GM21390 (cell line): Measurements from ENCODE around the gene EMILIN2.
A peak's percentile ranks its signal among the peaks of the same experiment; 100 is the strongest.
"Not testable (repeated sequence)": the region's sequence is repeated elsewhere in the genome, so short reads cannot be mapped to it uniquely, and the experiment has no call there.

Experiments
- ATAC-seq: cut with Tn5 transposase; IDR thresholded peaks from one replicate; pipeline ENCODE4 v1.9.1; 2021; ENCODE audit not compliant: unreplicated experiment

EMILIN2 gene

GRCh38 chr18:2843146-2843545 is 3.7 kb upstream of the EMILIN2 start:
- ATAC-seq: no peak

GRCh38 chr18:2845172-2845571 is 1.6 kb upstream of the EMILIN2 start:
- ATAC-seq: no peak

GRCh38 chr18:2847317-2848246 is 776 bp downstream of the EMILIN2 start:
- ATAC-seq: peak; percentile 42

DNA sequence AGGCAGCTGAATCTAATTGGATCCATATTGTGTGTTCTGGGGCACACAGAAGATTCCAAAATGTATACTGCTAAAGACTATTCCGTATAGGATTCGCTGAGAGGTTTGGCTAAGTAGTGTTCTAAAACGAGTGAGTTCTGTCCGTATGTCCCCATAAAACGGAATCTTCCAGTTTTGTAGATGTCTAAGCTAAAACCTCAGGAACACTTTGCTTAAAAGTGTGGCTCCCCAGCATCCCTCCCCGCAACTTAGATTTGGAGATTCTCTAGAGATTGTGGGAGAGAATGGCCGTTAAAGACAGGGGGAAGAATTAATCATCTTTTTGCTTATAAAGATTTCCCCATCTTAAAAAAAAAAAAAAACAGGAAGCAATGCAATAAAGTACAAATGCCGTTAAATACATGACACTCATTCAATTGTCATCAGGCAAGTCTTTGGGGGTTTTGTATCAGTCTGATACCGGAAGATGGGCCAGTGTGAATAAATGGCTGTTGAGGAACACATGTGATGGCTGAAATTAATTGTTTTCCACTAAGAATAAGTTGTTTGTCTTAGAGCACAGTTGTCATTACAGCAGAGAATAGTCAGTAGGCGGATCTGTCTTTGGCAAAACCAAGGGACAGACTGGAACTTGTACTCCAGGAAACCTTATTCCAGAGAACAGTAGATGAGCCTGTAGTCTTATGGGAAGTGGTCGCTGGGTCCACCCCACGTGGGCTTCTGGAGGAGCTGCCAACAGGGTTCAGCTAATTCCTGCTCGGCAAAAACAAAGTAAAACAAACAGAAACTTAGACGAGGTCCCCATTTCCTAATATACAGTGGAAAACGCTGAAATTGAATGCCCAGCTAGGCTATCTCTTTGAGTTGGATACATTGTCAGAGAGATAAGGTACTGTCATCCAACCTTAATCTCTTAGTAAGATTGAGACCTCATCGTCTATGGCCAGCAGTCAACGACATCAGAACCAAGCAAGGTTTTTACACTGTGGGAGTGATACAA is 1.7 kb downstream of the EMILIN2 start:
- no peak for ATAC-seq

DNA sequence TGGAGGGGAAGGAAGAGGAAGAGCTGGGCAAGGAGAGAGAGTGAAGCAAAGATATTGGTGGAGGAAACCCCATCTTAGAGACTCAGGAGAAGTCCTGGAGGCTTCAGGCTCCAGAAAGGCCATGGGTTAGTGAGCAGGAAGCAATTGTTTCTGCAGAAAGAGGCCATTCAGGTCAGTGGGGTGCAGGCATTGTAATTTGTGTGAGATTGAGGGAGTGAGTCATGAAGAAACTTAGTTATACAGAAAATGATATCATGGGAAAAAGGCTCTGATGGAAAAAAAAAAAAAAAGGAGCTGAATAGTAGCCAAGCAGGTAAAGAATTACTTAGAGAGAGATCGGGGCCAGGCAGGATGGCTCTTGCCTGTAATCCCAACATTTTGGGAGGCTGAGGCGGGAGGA is 4.0 kb downstream of the EMILIN2 start:
- ATAC-seq: no peak

DNA sequence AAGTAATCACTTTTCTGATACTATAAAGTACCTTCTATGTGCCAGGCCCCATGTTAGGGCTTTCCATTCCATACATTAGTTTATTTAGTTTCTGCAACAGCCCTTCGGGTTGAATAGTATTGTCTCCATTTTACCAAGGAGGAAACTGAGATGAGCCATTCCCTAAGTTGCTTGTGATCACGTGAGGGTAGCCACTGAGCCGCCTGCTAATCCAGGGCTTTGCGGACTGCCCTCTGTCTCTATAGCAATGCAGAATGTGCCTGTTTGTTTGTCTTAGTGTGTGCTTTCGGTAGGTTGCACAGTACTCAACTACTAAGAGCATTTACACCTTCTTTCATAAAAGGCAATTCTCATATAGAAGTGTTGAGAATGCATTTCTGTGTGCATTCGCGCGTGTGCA is 5.0 kb downstream of the EMILIN2 start:
- no peak for ATAC-seq

DNA sequence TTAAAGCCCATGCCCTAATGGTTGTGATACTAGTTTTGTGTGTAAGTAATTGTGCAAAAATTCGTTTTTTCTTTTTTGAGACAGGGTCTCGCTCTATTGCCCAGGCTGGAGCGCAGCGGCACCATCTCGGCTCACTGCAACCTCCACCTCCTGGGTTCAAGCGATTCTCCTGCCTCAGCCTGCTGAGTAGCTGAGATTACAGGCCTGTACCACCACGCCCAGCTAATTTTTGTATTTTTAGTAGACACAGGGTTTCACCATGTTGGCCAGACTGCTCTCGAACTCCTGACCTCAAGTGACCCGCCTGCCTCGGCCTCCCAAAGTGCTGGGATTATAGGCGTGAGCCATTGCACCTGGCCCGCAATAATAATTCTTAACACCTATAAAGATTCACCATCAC is 5.7 kb downstream of the EMILIN2 start:
- not testable (repeated sequence) for ATAC-seq

DNA sequence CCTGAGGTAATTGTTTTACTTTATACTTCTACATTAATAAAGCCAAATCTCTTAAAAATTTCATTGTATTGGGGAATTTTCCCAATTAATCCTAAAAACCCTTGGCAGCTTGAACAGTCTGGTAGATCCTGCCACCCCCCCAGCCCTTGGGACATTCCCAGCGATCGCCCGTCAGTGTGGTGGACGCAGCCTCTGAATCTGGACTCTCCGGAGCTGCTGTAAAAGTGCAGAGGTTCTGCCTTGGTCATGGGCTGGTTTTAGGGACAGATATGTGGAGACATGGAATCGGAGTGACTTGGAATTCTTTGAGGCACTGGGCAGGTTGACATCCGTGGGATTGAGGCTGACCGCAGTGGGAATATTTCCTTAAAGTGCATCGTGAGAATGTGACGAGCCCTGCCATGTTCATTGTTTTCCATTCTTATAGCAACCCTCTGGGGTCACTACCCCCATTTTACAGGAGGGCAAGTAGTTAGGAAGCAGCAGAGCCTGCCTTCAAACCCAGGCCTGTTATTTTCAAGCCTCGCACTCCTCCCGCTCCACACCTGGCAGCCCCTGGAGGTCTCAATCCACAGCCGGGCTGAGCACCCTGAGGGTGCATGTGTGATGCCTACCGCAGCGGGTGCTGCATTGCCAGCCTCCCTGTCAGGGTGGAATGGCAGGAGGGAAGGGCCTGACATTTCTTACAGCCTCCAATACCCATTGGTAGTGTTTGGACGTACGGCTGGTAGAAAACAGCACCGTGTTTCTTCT is 6.5 kb downstream of the EMILIN2 start:
- no peak for ATAC-seq

- no peak for ATAC-seq
Measured at GRCh38 chr18:2853926-2854664, 7.3 kb downstream of the EMILIN2 start.

DNA sequence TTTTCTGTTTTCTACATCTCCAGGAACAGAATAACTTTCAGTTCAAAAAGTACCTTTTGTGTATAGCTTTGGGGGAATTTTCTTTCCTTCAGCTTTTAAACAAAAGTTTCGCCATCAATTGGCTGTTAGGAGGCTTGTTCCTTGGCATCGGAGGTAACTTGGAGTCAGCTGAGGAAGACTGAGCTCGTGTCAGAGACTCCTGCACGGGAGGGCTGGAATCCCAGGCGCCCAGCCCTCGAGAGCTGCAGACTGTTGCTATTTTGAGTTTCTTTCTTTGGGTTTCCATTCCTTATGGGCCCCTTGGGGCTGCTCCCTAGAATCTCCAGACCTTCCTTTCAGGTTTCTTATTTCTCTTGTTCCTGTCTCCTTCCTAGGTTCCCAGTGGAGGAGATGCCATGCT is 8.1 kb downstream of the EMILIN2 start:
- ATAC-seq: no peak

GRCh38 chr18:2855560-2856350 is 8.9 kb downstream of the EMILIN2 start:
- ATAC-seq: no peak

- ATAC-seq: no peak
Measured at GRCh38 chr18:2856547-2857170, 9.9 kb downstream of the EMILIN2 start.

DNA sequence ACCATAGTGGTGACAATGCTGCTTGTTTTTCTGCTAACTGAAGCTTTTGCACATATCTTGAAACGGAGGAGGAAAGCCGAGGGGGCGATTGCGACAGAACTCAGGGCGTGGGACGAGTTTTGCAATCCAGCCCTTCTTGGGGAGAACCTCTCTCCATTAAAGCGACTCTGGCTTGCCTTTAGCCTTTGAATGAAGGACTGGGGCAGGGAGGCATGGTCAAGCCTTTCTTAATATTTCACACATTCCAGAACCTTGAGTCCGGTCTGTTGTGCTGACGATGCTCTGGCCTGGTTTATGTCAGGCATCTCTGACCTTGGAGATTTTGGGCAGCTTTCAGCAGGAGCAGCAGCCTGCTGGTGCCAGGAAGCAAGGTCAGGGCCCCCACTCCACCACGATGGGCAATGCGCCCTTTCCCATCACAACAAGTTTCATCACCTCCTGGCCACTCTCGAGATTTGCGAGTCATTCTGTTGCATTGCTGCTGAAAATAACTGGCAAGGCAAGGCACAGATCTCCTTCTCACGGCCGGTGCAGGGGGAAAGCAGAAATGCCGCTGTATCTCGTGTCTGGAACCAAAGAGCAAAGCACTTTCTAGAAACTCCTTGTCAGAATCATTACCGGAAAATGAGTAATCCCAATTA is 10.8 kb downstream of the EMILIN2 start:
- ATAC-seq: no peak

DNA sequence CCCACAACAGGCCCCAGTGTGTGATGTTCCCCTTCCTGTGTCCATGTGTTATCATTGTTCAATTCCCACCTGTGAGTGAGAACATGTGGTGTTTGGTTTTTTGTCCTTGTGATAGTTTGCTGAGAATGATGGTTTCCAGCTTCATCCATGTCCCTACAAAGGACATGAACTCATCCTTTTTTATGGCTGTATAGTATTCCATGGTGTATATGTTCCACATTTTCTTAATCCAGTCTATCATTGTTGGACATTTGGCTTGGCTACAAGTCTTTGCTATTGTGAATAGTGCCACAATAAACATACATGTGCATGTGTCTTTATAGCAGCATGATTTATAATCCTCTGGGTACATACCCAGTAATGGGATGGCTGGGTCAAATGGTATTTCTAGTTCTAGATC is 13.6 kb downstream of the EMILIN2 start:
- not testable (repeated sequence) for ATAC-seq

GRCh38 chr18:2863997-2864396 is 17.2 kb downstream of the EMILIN2 start:
- not testable (repeated sequence) for ATAC-seq

DNA sequence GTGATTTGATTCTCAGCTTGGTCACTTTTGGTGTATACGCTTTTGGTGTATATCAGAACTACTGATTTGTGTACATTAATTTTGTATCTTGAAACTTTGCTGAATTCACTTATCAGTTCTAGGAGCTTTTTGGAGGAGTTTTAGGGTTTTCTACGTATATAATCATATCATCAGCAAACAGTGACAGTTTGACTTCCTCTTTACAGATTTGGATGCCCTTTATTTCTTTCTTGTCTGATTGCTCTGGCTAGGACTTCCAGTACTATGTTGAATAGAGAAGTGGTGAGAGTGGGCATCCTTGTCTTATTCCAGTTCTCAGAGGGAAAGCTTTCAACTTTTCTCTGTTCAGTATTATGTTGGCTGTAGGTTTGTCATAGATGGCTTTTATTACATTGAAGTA is 19.7 kb downstream of the EMILIN2 start:
- not testable (repeated sequence) for ATAC-seq

DNA sequence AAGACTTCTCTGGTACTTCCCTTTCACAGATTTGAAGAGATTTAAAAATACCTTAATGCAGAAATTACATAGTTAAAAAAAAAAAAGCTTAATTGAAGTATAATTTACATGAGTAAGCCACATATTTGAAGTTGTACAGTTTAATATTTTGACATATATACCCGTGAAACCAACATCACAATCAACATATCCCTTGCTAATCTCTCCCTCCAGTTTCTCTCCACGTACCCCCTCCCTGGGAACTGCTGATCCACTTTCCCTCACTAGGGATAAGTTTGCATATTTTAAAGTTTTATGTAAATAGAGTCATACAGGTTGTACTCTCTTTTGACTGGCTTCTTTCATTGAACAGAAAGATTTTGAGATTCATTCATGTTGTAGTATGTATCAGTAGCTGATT is 22.4 kb downstream of the EMILIN2 start:
- no peak for ATAC-seq

- no peak for ATAC-seq
Measured at GRCh38 chr18:2871111-2871720, 24.4 kb downstream of the EMILIN2 start.
